Posterior vena cava (tissue), 2 donors: ENCODE measurements around the gene ADH1A. TPM values are rescaled to one million over a fixed set of nuclear protein-coding genes. Genes with fewer than 3 reads are reported as not detected.
A peak's percentile ranks its signal among the peaks of the same experiment; 100 is the strongest.
"Not testable (repeated sequence)": the region's sequence is repeated elsewhere in the genome, so short reads cannot be mapped to it uniquely, and the experiment has no call there.

ENCODE experiments used
- DNase-seq: peaks from one replicate; pipeline ENCODE4 v3.0.0-alpha.2; 2020; ENCODE audit warnings: low spot score
- intact Hi-C, 2 donors: fragments of 100-400 bp; cut with DNase I; formaldehyde crosslinking; loops; one replicate each; pipeline versions ENCODE4 v1.14.1 to v1.14.2; 2022 to 2023
- long read RNA-seq, 2 donors: library from polyadenylated mRNA; unstranded; transcript quantifications; one replicate each; pipeline ENCODE4 v2.0.0, GENCODE V29; 2020 to 2021
- total RNA-seq, 2 donors: library from RNA; stranded (reverse); fragmentation: NEBNext Ultra II Directional; extraction: Animal tissue kit (Norgen Biotek cat#: 25700); gene quantifications; one replicate each; pipeline ENCODE4 v1.2.1, GENCODE V29; 2021
- donor health status: DM: yes; HTN: yes; CAD: no.
- donor health status: DM: yes; HTN: yes; CAD: no.

ADH1A gene
- 1 to 10 TPM; 2.0 to 2.5 TPM for total RNA-seq
- long read RNA-seq, donor 1: 0 reads
- long read RNA-seq, donor 2: 0 reads

DNA sequence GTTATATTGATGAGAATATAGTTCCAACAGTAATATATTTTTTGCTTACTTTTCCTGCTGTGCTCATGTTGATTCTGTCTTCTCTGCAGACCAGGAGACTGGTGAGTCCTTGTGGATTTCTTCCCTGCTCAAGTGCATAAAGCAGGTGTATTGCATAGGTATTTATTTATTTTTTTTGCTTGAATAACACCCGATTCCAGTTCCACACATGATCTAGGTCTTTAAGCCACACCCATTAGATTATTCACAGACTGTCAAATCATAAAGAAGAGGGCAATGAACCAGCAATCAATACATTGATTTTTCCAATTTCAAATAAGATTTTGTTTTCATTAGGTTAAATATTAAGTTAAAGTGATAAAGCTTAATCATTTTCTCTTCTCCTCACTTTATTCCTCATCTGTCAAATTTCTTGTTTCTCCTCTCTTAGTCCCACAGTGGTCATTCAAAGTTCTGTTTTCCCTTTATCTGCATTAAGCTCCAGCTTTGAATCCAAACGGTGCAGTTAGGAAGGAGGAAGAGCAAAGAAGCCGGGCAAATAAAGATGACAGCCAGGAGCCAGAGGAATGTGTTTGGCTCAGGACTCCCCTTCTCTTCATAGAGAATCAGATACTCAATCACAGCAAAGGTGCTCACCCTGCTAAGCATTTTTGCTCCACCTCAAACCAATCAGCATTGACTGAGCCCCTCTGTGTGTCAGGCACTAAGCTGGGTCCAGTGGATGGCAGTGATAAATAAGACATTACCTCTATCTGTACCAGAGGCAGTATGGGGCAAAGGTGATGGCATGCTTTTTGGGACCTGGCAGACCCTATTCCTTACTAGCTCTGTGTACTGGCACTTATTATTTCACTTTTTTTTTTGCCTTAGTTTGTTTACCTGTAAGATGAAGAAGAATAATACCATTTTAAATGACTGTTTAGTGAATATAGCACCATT, at the start of gene ADH1A:
ADH1A (minus strand) TSS at position 138 of the 939 bp plus-strand sequence; CDS start at position 67, 71 bp downstream.
- no peak for DNase-seq
- intact Hi-C loops: no loop called here

DNA sequence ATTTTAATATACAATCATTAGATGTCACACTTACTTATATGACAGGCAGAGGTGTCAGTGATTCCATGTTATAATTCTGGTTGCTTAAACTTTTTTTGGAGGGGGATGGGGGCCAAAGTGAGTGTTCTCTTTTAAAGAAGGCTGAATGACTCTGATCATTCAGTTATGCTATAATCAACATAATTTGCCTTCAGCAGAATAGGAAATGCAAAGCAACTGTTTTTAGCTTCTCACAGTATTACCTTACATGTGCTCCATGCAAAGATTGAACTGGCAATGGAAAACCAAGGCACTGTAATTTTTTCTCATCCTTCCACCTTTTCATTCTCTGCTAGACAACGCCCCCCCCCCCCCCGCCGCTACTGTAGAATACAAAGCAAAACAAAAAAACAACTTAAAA, 48.4 kb upstream of the ADH1A start:
- no peak for DNase-seq
- intact Hi-C loops: no loop called here

DNA sequence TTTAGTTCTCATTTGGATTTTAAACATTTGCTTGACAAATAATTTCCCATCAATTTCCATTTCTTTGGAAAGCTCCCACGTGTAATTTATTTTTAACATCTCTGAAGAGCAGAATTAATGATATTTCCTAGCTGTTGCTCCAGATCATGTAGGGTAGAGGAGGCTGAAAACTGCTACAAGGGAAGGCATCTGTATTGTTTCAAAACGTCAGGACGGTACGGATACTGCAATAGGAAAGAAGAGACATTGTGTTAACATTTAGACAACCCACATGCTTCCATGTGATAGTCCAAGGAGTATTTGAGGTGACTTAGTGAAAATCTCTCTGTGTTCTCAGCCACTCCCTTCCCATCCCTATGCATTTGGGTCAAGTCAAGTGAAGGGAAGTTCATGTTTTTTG, 45.8 kb upstream of the ADH1A start:
- no peak for DNase-seq
- intact Hi-C loops: no loop called here

DNA sequence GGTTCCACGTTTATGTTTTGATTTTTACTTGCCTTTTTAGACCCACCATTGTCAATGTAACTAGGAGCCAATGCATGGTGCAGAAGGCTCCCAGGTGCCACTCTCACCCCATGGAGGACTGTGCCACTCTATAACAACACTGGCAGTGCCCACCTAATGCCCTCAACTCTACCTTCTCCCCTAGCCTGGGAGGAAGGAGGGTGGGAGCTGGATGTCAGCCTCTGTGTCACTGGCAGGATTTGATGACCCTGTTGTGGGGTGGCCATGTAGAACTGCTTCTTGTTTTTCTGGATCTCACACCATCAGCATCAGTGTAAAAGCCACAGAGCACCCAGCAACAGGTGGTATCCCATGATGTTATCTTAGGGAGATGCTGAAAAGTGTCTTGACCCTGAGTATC, 44.1 kb upstream of the ADH1A start:
- no peak for DNase-seq
- intact Hi-C loops: no loop called here

DNA sequence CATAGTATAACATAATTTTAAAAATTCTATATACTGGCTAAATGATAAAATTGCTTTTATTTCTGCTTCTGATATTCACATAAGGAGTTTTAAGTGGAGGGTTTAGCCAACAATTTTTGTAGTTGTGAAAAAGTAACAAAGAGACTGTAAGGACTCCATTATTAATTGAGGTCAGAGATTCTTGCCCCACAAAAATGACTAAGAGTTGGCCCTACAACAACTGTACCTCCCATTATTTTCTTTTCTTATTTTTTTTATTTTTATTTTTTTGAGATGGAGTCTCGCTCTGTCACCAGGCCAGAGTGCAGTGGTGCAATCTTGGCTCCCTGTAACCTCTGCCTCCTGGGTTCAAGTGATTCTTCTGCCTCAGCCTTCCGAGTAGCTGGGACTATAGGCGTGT, 39.9 kb upstream of the ADH1A start:
- intact Hi-C loops: no loop called here
- DNase-seq: no peak

DNA sequence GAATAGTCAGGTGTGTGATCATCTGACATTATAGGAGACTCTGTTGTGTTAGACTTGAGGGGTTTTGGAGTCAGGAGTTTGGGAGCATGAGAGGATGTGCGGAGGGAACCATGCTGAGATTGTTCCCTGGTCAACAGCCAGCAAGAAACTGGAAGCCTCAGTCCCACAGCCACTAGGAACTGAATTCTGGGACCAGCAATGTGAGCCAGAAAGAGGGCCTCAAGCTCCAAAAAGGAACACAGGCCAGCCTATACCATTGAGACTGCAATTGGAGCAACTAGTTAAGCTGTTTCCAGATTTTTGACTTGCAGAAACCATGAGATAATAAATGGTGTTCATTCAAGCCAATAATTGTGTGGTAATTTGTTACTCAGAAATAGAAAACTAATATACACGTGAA, 39.1 kb upstream of the ADH1A start:
- DNase-seq: no peak
- intact Hi-C loops: no loop called here

DNA sequence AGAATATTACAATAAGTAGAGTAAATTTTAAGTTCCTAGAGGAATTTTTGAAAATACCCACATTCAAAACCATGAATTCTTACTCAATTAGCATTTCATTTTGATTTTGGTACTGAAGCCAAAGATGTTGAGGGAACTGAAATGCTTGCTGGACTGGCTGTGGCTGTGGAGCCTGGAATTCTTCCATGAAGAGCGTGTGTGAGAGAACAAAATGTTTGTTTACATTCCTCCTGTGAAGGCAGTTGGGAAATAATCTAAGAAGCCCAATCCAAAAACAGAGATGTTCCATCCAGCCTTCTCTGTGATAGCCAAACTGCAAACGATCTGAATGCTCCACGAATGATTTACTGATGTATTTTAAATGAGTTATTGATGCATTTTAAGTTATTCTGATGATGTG, 34.2 kb upstream of the ADH1A start:
- peak; percentile 88 for DNase-seq
- intact Hi-C loops: no loop called here

DNA sequence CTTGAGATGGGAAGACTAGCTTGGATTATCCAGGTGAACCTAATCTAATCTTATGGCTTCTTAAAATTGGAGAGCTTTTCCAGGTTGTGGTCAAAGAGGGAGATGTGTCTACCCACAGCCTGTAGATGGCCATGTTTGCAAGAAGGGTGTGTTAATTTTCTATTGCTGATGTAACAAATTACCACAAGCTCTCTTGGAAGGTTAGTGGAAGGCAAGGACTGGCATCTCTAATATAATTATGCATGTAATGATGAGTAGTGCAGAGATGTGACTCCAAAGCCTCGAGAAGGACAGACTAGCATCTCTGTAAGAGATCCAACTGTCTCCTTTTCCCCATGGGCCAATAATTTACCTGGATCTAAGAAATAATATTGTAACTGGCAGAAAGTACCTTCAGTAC, 33.6 kb upstream of the ADH1A start:
- intact Hi-C loops: no loop called here
- DNase-seq: no peak

DNA sequence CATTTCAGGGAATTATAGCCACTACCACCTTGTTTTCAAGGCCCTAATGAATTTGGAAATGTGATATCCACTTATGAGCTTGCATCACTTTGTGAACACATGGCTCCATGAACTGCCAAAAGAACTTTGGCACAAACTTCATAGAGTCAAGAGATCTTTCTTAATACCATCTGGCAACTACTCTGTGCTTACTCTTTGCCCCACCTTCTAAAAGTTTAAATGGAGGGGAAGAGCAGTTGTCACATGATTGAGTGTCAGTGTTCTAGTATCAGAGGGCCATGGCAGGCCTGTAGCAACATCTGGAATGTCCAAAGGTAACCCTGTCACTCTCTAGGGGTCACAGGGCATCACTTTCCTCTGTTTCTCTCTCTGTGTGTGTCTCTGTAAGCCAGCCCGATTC, 33.0 kb upstream of the ADH1A start:
- intact Hi-C loops: no loop called here

DNA sequence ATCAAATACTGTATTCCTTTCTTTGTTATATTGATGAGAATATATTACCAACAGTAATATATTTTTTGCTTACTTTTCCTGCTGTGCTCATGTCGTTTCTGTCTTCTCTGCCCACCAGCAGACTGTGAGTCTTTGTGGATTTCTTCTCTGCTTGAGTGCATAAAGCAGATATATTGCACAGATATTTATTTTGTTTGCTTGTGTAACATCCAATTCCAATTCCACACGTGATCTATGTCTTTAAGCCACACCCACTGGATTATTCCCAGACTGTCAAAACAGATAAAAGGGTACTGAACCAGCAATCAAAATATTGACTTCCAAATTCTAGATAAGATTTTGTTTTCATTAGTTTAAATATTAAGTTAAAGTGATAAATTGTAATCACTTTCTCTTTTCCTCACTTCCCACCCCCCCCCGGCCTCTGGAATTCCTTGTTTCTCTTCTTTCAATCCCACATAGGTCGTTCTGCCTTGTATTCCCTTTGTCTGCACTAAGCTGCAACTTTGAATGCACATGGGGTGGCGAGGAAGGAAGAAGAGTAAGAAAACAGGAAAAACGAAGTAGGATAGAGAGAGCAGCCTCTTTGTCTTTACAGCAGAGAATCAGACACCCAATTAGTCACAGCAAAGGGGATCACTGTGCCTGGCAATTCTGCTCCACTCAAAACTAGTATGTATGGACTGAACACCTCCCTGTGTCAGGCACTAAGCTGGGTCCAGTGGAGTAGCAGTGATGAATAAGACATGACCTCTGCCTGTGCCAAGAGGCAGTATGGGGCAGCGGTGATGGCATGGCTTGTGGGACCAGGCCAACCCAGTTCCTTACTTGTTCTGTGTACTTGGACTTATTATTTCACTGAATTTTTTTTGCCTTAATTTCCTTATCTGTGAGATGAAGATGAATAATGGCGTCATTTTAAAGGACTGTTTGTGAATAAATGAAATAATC, 30.7 kb upstream of the ADH1A start, which contains the start of gene ADH1B:
ADH1B (minus strand) TSS at position 161 of the 951 bp plus-strand sequence; CDS start at position 91, 70 bp downstream.
- intact Hi-C loops: no loop called here
- DNase-seq: no peak

More for the DNA sequence above, 33.0 kb upstream of the ADH1A start:
- no peak for DNase-seq

DNA sequence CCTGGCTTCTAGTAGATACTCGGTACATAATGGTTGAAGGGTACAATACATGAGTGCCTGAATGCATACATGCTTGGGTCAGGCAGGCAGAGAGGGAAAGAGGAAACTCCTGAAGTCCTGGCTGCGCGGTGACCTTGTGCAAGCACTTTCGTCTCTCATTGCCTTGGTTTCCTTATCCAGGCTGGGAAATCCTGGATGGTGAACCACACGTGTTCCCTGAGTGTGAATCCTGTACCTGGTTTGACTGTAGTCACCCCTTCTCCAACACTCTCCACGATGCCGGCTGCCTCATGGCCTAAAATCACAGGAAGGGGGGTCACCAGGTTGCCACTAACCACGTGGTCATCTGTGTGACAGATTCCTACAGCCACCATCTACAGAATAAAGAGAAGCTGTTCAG, 27.0 kb upstream of the ADH1A start:
- DNase-seq, intact Hi-C loops: not testable (repeated sequence)

DNA sequence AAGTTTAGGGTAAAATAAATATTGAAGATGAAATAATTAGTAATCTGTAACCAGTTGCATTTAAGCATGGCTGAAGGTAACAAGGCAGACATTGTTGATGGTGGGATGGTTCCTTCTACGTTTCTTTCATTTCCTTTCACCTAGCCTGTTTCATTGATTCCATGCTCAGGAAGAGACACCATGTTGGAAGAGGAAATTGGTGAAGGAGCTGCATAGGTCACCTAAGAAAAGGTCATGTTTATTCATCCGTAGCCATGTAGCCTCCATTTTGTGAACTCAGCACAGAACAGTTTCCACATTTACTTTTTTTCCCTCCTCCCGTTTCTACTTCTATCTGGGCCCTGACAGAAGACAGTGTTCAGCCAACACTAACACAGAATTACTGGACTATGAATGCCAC, 26.6 kb upstream of the ADH1A start:
- DNase-seq: no peak
- intact Hi-C loops: no loop called here

DNA sequence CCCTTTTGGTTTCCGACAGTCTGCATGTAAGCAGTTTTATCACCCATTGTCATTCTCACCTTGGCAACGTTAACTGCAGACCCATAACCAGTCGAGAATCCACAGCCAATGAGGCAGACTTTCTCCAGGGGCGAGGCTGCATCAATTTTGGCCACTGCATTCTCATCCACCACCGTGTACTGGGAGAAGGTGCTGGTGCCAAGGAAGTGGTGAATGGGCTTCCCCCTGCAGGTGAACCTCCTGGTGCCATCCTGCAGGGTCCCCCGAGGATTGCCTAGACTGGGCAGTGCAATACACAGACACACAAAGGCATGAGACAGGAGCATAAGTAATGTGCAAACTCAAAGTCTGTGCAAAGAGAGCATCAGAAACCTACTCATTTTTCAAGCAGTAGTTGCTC, 25.1 kb upstream of the ADH1A start:
- intact Hi-C loops: no loop called here
- DNase-seq: no peak

DNA sequence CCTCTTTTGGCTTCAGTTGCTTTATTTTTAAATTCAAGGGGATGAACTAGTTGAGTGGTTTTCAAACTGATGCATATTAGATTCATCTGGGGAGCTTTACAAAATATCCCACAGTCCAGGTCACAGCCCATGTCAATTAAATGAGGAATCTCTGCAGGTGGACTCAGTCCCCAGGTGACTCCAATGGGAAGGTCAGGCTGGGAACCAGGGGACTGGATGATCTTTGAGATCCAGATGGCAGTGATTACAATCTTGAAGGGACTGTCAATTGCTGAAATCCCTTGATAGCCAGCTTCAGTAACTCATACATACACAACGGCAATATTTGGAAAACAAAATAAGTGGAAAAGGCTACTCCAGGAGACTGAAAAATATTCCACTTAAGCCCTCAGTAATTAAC, 23.4 kb upstream of the ADH1A start:
- intact Hi-C loops: no loop called here
- DNase-seq: no peak

DNA sequence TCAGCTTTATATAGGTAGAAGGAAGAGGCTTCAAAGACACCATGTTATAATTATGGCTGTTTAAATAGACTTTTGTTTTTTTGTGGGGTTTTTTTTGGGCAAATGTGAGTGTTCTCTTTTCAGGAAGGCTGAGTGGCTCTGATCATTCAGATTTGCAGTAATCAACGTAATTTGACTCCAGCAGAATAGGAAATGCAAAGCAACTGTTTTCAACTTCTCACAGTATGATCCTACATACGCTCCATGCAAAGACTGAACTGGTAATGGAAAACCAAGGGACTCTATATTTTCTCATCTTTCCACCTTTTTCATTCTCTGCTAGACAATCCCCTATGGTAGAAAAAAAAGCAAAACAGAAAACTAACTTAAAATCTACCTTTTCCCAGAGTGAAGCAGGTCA, 19.6 kb upstream of the ADH1A start:
- intact Hi-C loops: no loop called here
- DNase-seq: no peak

DNA sequence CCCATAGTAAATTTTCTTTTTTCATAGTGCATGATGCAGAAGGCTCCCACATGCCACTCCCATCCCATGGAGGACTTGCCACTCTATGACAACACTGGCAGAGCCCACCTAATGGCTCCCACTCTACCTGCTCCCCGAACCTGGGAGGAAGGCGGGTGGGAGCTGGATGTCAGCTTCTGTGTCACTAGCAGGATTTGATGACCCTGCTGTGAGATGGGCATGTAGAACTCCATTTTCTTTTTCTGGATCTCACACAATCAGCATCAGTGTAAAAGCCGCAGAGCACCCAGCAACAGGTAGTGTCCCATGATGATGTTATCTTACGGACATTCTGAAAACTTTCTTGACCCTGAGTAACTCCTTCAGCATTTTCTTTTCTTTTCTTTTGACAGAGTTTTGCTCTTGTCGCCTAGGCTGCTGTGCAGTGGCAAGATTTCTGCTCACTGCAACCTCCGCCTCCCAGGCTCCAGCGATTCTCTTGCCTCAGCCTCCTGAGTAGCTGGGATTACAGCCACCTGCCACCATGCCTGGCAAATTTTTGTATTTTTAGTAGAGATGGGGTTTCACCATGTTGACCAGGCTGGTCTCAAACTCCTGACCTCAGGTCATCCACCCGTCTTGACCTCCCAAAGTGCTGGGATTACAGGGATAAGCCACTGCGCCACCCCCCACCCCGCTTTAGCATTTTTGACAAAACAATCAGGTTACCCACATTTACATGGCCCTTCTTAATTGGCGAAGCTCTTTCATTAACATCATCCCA, 15.0 kb upstream of the ADH1A start:
- no peak for DNase-seq
- intact Hi-C loops: no loop called here

DNA sequence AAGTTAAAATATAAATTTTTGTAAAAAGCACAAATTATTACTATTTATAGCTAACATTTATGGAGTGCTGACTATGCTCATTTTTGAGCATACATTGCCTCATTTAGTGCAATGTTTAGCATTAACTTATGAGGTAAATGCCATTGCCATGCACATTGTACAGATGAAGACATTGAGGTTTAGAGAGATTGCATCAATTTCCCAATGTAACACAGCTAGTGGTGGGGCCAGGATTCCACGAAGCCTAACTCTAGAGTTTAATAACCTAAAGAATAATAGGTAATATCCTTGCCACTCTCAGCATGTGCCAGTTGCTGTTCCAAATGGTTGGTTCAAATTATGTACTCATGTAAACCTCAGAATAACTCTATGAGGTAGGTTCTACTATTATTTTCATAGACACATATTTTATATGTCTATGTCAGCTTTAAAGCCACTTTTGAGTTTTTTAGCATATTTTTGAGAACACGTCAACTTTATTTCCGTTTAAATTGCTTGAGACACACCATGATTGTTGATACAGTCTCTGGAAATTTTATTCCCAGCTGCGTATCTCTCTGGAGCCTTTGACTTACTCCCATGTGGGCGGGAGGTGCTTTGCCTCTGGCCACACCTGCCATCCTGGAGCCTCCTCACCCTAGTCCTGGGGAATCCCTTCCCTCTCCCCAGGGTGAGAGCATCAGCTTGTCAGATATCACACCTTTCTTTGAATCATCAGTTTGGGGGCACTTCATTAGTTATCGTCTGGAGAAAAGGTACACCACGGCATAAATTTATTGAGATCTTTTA, 10.8 kb upstream of the ADH1A start:
- DNase-seq: no peak
- intact Hi-C loops: no loop called here

DNA sequence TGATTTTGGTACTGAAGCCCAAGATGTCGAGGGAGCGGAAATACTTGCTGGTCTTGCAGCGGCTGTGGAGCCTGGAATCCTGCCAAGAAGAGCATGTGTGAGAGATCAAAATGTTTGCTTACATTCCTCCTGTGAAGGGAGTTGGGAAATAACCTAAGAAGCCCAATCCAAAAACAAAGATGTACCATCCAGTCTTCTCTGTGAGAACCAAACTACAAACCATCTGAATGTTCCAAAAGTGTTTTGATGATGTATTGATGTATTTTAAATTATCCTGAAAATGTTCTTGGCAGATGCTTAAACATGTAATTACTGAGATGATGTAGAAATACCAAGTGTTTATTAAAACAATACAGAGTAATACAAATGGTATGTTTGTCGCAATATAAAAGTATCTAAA, 10.1 kb upstream of the ADH1A start:
- intact Hi-C loops: no loop called here
- DNase-seq: peak; percentile 90

DNA sequence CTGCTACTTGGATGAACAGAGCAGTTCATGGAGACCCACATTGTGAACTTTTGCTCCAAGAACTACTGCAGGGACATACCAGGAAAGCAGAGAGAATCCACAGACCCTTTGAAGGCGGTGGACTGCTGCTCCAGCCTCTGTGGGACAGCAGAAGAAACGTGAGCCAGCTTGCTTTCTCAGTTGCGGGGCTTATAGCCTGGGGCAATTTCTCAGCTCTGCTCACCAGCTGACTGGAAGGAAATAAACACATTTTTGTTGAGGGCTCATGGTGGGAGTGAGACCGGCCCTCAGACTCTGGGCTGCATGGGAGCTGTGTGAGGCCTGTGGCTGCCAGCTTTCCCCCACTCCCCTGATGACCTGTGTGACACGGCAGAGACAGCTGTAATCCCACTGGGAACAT, 2.6 kb upstream of the ADH1A start:
- intact Hi-C loops: no loop called here
- no peak for DNase-seq
